Naive thymus-derived CD4-positive, alpha-beta T cell (primary cell): Measurements from ENCODE around the gene USH2A. TPM values are rescaled to one million over a fixed set of nuclear protein-coding genes. Genes with fewer than 3 reads are reported as not detected.
"Not testable (repeated sequence)": the region's sequence is repeated elsewhere in the genome, so short reads cannot be mapped to it uniquely, and the experiment has no call there.

Experiments
- ATAC-seq: fragments of 150-1000 bp; cut with Tn5 transposase; 2 replicates; pipeline ENCODE4 v1.10.0; 2021; ENCODE audit warnings: mild to moderate bottlenecking, moderate library complexity
- CTCF ChIA-PET: fragments of 350-600 bp; sonication (Branson Sonifier 250); formaldehyde crosslinking; loops from one replicate; lab custom pipeline; 2021; ENCODE audit warnings: antibody characterized with exemption; lab: Charles Lee
- POLR2A ChIA-PET: fragments of 350-600 bp; sonication (Branson Sonifier 250); formaldehyde crosslinking; loops from one replicate; lab custom pipeline; 2021; ENCODE audit warnings: antibody characterized with exemption, inconsistent platforms; lab: Charles Lee
- DNase-seq, 9 donors: peaks; one replicate each; pipeline versions ENCODE4 v3.0.0 to v3.0.0-alpha.2; 2020 to 2022; ENCODE audit warnings: mixed read lengths in 1 of 9
- H3K27ac ChIP-seq: one replicate; pipeline ENCODE4 v1.7.0; 2013; ENCODE audit warnings: mild to moderate bottlenecking, low read depth, low read length, moderate library complexity
- H3K27me3 ChIP-seq, 2 donors: one replicate each; pipeline ENCODE4 v1.7.0; 2013; ENCODE audit warnings: low read length in 2 of 2, mild to moderate bottlenecking in 2 of 2, moderate library complexity in 2 of 2; ENCODE audit not compliant: control insufficient read depth in 2 of 2, insufficient read depth in 2 of 2
- H3K36me3 ChIP-seq, 3 experiments: 1 replicate in 2 of 3; 2 replicates in 1 of 3; pipeline ENCODE4 v1.7.0; 2013; ENCODE audit warnings: low read length in 3 of 3, mild to moderate bottlenecking in 3 of 3, moderate library complexity in 1 of 3; ENCODE audit not compliant: insufficient read depth in 3 of 3, control insufficient read depth in 2 of 3
- H3K4me1 ChIP-seq, 2 donors: one replicate each; pipeline ENCODE4 v1.7.0; 2013; ENCODE audit warnings: low read length in 2 of 2, mild to moderate bottlenecking in 2 of 2, moderate library complexity in 1 of 2; ENCODE audit not compliant: control insufficient read depth in 2 of 2, insufficient read depth in 2 of 2
- H3K4me3 ChIP-seq: 2 replicates; pipeline ENCODE4 v1.7.0; 2013; ENCODE audit warnings: mild to moderate bottlenecking, low read length
- H3K9me3 ChIP-seq, 3 experiments: 1 replicate in 2 of 3; 2 replicates in 1 of 3; pipeline ENCODE4 v1.7.0; 2013; ENCODE audit warnings: low read length in 3 of 3; ENCODE audit not compliant: control insufficient read depth in 2 of 3
- H3K27ac Mint-ChIP-seq, 9 donors: one replicate each; pipeline ENCODE4 v1.8.0; 2020 to 2022; ENCODE audit warnings: mixed read lengths in 9 of 9, mild to moderate bottlenecking in 8 of 9, moderate library complexity in 5 of 9, inconsistent platforms in 2 of 9
- H3K27me3 Mint-ChIP-seq, 5 donors: one replicate each; pipeline ENCODE4 v1.8.0; 2021 to 2022; ENCODE audit warnings: mixed read lengths in 5 of 5, mild to moderate bottlenecking in 1 of 5
- H3K36me3 Mint-ChIP-seq, 5 donors: one replicate each; pipeline ENCODE4 v1.8.0; 2020 to 2022; ENCODE audit warnings: mixed read lengths in 5 of 5, mild to moderate bottlenecking in 3 of 5, inconsistent platforms in 1 of 5
- H3K4me1 Mint-ChIP-seq, 7 donors: one replicate each; pipeline ENCODE4 v1.8.0; 2020 to 2022; ENCODE audit warnings: mixed read lengths in 7 of 7, mild to moderate bottlenecking in 3 of 7, inconsistent platforms in 1 of 7
- H3K4me3 Mint-ChIP-seq, 10 donors: one replicate each; pipeline ENCODE4 v1.8.0; 2020 to 2022; ENCODE audit warnings: mild to moderate bottlenecking in 10 of 10, mixed read lengths in 10 of 10, moderate library complexity in 6 of 10, inconsistent platforms in 2 of 10
- H3K9me3 Mint-ChIP-seq, 11 donors: one replicate each; pipeline ENCODE4 v1.8.0; 2020 to 2022; ENCODE audit warnings: mixed read lengths in 11 of 11, mild to moderate bottlenecking in 4 of 11, inconsistent platforms in 1 of 11, moderate library complexity in 1 of 11
- intact Hi-C, 2 donors: fragments of 100-400 bp; cut with micrococcal nuclease; formaldehyde crosslinking; loops; one replicate each; pipeline ENCODE4 v1.15.1; 2023
- polyA plus RNA-seq, 2 donors: library from polyadenylated mRNA; unstranded; fragments of 300-500 nt; fragmentation: Illumina TruSeq; gene quantifications; one replicate each; pipeline ENCODE4 v1.2.3, GENCODE V29; 2021
- total RNA-seq, 6 experiments: library from RNA in 5 of 6; stranded (reverse) in 5 of 6; gene quantifications; 1 replicate in 5 of 6; 2 replicates in 1 of 6; pipeline ENCODE4 v1.2.3 and lab custom pipeline; 2021 to 2026

Gene USH2A
- total and polyA plus RNA-seq, 7 experiments from 2014 or later: not detected

DNA sequence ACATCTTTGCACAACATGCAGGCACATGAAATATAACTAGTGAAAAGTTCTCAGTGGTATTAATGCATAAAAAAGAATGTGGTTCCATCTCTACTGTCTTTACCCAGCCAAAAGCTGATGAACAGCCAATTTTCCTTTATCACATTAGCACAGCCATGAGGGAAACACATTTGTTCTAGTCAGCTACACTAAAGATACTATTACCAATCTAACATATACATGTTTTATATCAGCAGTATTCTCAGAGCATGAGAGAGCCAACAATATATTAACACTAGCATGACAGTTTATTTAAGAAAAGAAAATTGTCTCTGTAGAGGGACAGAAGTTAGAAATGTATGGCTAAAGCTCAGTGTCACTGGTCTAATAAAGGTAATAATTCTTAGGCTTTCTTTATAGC, 56.3 kb downstream of the USH2A start:
- Mint-ChIP-seq H3K9me3 (peaks cover 0 to 5% (median 2%) of the 10 kb centered on the region in 11 donors), H3K4me1 (no peaks in the 10 kb centered on the region), H3K27ac (no peak overlapping the region), H3K36me3 (no peaks in the 10 kb centered on the region), H3K4me3 (no peak overlapping the region), H3K27me3 (no peaks in the 10 kb centered on the region)
- H3K9me3 ChIP-seq: no peaks in the 10 kb centered on the region
- H3K27me3 ChIP-seq: no peaks in the 10 kb centered on the region
- no peaks in the 10 kb centered on the region for H3K36me3 ChIP-seq
- POLR2A ChIA-PET: no interaction called here
- intact Hi-C loops: no loop called here
- no peaks in the 10 kb centered on the region for H3K4me1 ChIP-seq
- ATAC-seq (no peak), DNase-seq (no peak)
- no peak overlapping the region for H3K27ac ChIP-seq
- H3K4me3 ChIP-seq: no peak overlapping the region
- CTCF ChIA-PET: no interaction called here

DNA sequence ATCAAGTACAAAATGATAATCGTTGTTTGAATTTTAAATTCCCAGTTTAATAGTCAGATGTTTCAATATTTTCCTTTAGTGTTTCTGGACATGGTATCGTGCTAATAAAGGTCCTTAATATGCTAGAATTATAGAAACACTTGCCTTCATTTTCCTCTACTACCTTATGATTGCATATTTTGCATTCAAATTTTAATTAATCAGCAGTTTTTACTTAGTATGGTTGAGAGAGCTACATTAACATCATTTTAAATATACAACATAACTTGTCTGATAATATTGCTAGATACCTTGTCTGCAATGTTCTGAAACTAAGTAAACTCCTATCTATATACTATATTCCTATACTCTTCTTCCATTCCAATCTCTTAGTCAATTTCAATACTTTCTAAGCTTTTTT, 66.3 kb downstream of the USH2A start:
- no peaks in the 10 kb centered on the region for H3K4me1 ChIP-seq
- Mint-ChIP-seq H3K4me1 (no peaks in the 10 kb centered on the region), H3K36me3 (no peaks in the 10 kb centered on the region), H3K27ac (no peak overlapping the region), H3K9me3 (peaks cover 0 to 6% (median 0%) of the 10 kb centered on the region in 11 donors), H3K4me3 (no peak overlapping the region), H3K27me3 (no peaks in the 10 kb centered on the region)
- ATAC-seq (no peak), DNase-seq (no peak)
- no peaks in the 10 kb centered on the region for H3K27me3 ChIP-seq
- no peak overlapping the region for H3K4me3 ChIP-seq
- H3K9me3 ChIP-seq: no peaks in the 10 kb centered on the region
- no peak overlapping the region for H3K27ac ChIP-seq
- intact Hi-C loops: no loop called here
- ChIA-PET POLR2A (no interaction called here), CTCF (no interaction called here)
- no peaks in the 10 kb centered on the region for H3K36me3 ChIP-seq

DNA sequence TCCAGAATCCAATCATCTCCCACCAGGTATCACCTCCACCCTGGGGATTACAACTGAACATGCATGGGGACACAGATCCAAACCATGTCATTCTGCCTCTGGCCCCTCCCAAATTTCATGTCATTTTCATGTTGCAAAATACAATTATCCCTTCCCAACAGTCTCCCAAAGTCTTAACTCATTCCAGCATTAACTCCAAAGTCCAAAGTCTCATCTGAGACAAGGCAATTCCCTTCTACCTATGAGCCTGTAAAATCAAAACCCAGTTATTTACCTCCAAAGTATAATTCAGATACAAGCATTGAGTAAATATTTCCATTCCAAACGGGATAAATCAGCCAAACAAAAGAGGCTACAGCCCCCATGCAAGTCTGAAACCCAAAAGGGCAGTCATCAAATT, 73.1 kb downstream of the USH2A start:
- Mint-ChIP-seq H3K9me3 (peaks cover 0 to 14% (median 2%) of the 10 kb centered on the region in 11 donors), H3K36me3 (no peaks in the 10 kb centered on the region), H3K27ac (no peak overlapping the region), H3K4me3 (no peak overlapping the region), H3K27me3 (no peaks in the 10 kb centered on the region), H3K4me1 (no peaks in the 10 kb centered on the region)
- intact Hi-C loops: no loop called here
- Histone ChIP-seq H3K27ac (no peak overlapping the region), H3K4me3 (no peak overlapping the region), H3K27me3 (no peaks in the 10 kb centered on the region), H3K36me3 (no peaks in the 10 kb centered on the region), H3K4me1 (no peaks in the 10 kb centered on the region), H3K9me3 (no peaks in the 10 kb centered on the region)
- DNase-seq: no peak
- POLR2A ChIA-PET: no interaction called here
- CTCF ChIA-PET: no interaction called here
- no peak for ATAC-seq

DNA sequence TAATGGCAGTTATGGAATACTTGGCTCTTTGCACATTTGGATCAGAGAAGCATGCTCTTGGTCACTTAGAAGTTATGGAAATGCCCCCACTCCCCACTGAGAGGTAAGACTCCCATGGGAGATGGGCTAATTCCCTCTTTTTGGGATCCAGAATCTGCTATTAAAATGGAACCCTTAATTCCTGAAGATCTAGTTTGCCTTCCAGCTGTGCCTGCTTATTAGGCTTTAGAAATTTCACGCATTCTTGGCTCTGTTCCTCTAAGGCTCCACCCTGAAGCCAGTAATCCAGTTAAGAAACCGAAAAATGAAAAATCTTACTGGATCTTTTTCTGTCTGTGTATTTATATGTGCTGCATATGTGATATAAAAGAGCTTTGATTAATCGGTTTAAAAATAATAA, 76.7 kb downstream of the USH2A start:
- H3K9me3 ChIP-seq: no peaks in the 10 kb centered on the region
- ATAC-seq (no peak), DNase-seq (no peak)
- H3K4me1 Mint-ChIP-seq: no peaks in the 10 kb centered on the region
- H3K27me3 ChIP-seq: no peaks in the 10 kb centered on the region
- no peak overlapping the region for H3K4me3 ChIP-seq
- H3K36me3 Mint-ChIP-seq: no peaks in the 10 kb centered on the region
- no peak overlapping the region for H3K27ac Mint-ChIP-seq
- no peaks in the 10 kb centered on the region for H3K4me1 ChIP-seq
- ChIA-PET CTCF (no interaction called here), POLR2A (no interaction called here)
- H3K4me3 Mint-ChIP-seq: no peak overlapping the region
- H3K27ac ChIP-seq: no peak overlapping the region
- peaks cover 0 to 14% (median 7%) of the 10 kb centered on the region in 11 donors for H3K9me3 Mint-ChIP-seq
- H3K36me3 ChIP-seq: no peaks in the 10 kb centered on the region
- intact Hi-C loops: no loop called here
- no peaks in the 10 kb centered on the region for H3K27me3 Mint-ChIP-seq

DNA sequence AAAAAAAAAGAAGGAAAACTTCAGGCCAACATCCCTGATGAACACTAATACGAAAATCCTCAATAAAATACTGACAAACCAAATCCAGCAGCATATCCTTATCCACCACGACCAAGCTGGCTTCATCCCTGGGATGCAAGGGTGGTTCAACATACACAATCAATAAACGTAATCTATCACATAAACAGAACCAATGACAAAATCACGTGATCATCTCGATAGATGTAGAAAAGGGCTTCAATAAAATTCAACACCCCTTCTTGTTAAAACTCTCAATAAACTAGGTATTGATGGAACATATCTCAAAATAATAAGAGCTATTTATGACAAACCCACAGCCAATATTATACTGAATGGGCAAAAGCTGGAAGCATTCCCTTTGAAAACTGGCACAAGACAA, 82.7 kb downstream of the USH2A start:
- H3K27ac Mint-ChIP-seq, DNase-seq, H3K4me1 ChIP-seq, H3K27me3 Mint-ChIP-seq, POLR2A ChIA-PET, H3K27ac ChIP-seq, H3K4me3 ChIP-seq, ATAC-seq, H3K4me3 Mint-ChIP-seq, H3K27me3 ChIP-seq, H3K36me3 ChIP-seq, CTCF ChIA-PET, H3K4me1 Mint-ChIP-seq, H3K36me3 Mint-ChIP-seq, H3K9me3 ChIP-seq, intact Hi-C loops: not testable (repeated sequence)
- peaks cover 0 to 26% (median 8%) of the 10 kb centered on the region in 11 donors for H3K9me3 Mint-ChIP-seq

DNA sequence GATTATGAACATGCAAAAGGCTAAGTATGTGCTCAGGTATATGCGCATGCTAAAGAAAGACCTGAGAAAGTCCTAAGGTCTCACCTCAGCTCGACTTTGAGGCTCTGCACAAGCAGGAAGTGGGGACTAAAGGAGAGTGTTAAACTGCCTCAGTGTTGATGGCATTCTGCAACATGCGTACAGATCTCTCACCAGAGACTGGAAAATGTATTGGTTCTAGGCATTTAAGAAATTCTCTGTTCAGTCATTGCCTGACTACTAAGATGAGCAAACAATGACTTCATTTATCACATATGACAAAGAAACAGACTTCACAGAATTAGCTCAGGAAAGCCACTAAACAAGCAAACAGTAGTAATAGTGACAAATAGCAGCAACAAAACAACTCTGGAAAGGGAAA, 90.8 kb downstream of the USH2A start:
- CTCF ChIA-PET: no interaction called here
- DNase-seq: no peak
- no peak overlapping the region for H3K27ac Mint-ChIP-seq
- Histone ChIP-seq H3K27me3 (no peaks in the 10 kb centered on the region), H3K27ac (no peak overlapping the region), H3K4me3 (no peak overlapping the region), H3K9me3 (no peaks in the 10 kb centered on the region), H3K4me1 (no peaks in the 10 kb centered on the region), H3K36me3 (no peaks in the 10 kb centered on the region)
- H3K4me3 Mint-ChIP-seq: no peak overlapping the region
- no peaks in the 10 kb centered on the region for H3K4me1 Mint-ChIP-seq
- POLR2A ChIA-PET: no interaction called here
- no peaks in the 10 kb centered on the region for H3K27me3 Mint-ChIP-seq
- no peak for ATAC-seq
- peaks cover 0 to 20% (median 6%) of the 10 kb centered on the region in 11 donors for H3K9me3 Mint-ChIP-seq
- H3K36me3 Mint-ChIP-seq: no peaks in the 10 kb centered on the region
- intact Hi-C loops: no loop called here

DNA sequence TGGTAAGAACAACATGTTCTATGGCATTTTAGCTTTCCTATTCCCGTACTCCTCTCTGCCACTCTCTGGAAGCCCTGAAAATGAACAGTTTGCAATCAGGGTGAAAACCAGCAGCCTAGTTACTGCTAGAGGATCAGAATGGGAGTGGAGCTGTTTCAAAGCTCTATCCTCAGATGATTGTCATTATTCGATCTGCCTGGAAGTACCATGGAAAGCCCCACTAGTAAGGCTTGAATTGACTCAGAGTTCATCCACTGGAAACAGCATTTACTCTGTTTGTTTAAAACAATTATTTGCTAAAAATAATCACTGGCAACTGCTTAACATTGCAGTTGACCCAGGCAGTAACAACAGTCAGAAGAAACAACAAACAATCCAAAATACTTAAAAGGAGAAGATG, 91.2 kb downstream of the USH2A start:
- H3K27ac Mint-ChIP-seq: no peak overlapping the region

More for the DNA sequence above, 91.2 kb downstream of the USH2A start:
- H3K4me3 Mint-ChIP-seq: no peak overlapping the region
- DNase-seq (no peak), ATAC-seq (no peak)
- peaks cover 0 to 16% (median 7%) of the 10 kb centered on the region in 11 donors for H3K9me3 Mint-ChIP-seq
- no peaks in the 10 kb centered on the region for H3K27me3 ChIP-seq
- ChIA-PET CTCF (no interaction called here), POLR2A (no interaction called here)
- intact Hi-C loops: no loop called here
- H3K27ac ChIP-seq: no peak overlapping the region
- H3K36me3 ChIP-seq: no peaks in the 10 kb centered on the region
- no peaks in the 10 kb centered on the region for H3K27me3 Mint-ChIP-seq
- no peaks in the 10 kb centered on the region for H3K36me3 Mint-ChIP-seq
- no peaks in the 10 kb centered on the region for H3K9me3 ChIP-seq
- H3K4me1 Mint-ChIP-seq: no peaks in the 10 kb centered on the region
- no peak overlapping the region for H3K4me3 ChIP-seq
- no peaks in the 10 kb centered on the region for H3K4me1 ChIP-seq
